Gastroesophageal sphincter (tissue), 3 donors: ENCODE measurements around the gene ATP1B4.

ENCODE experiments used
- CTCF ChIP-seq, 4 experiments: fragments of 200-600 bp in 2 of 4; fragments of 450-650 bp in 2 of 4; sonication (generic) in 1 of 4; IDR thresholded peaks; one replicate each; pipeline ENCODE4 v1.5.1; 2017 to 2019; ENCODE audit warnings: antibody characterized with exemption in 4 of 4, mild to moderate bottlenecking in 2 of 4, moderate library complexity in 2 of 4
- POLR2A ChIP-seq, 2 donors: fragments of 450-650 bp; IDR thresholded peaks; one replicate each; pipeline ENCODE4 v1.6.1; 2017; ENCODE audit warnings: antibody characterized with exemption in 2 of 2, mild to moderate bottlenecking in 2 of 2, moderate library complexity in 1 of 2

GRCh38 chrX:120334603-120335002 lies 27.3 kb upstream of the ATP1B4 start:
- TF ChIP-seq CTCF (IDR thresholded peaks at IDR 0.05) (no peak), POLR2A (IDR thresholded peaks at IDR 0.05) (no peak)
